Hepatocyte (in vitro differentiated cells): ENCODE data around the gene POFUT1. TPM values are rescaled to one million over a fixed set of nuclear protein-coding genes. Genes with fewer than 3 reads are reported as not detected.
A peak's percentile ranks its signal among the peaks of the same experiment; 100 is the strongest.

Source experiments
- DNase-seq: peaks from one replicate; pipeline ENCODE4 v3.0.0-alpha.2; 2016; ENCODE audit warnings: low spot score
- H2AFZ ChIP-seq: fragments of 200-600 bp; sonication (generic); 2 replicates; pipeline ENCODE4 v1.6.0; 2016; ENCODE audit warnings: antibody characterized with exemption, mild to moderate bottlenecking
- H3K27ac ChIP-seq: fragments of 200-600 bp; sonication (generic); 2 replicates; pipeline ENCODE4 v1.5.1; 2016; ENCODE audit warnings: mild to moderate bottlenecking
- H3K27me3 ChIP-seq: fragments of 200-600 bp; sonication (generic); 2 replicates; pipeline ENCODE4 v1.6.1; 2016
- H3K36me3 ChIP-seq: fragments of 200-600 bp; sonication (generic); replicated peaks from 2 replicates; pipeline ENCODE4 v1.5.1; 2016; ENCODE audit warnings: low read depth; ENCODE audit not compliant: insufficient read depth
- H3K4me1 ChIP-seq: fragments of 200-600 bp; sonication (generic); 2 replicates; pipeline ENCODE4 v1.5.1; 2016; ENCODE audit warnings: mild to moderate bottlenecking, moderate library complexity; ENCODE audit not compliant: insufficient read depth
- H3K4me2 ChIP-seq: fragments of 200-600 bp; sonication (generic); 2 replicates; pipeline ENCODE4 v1.6.0; 2016
- H3K4me3 ChIP-seq: fragments of 200-600 bp; sonication (generic); 2 replicates; pipeline ENCODE4 v1.5.1; 2016; ENCODE audit warnings: mild to moderate bottlenecking
- H3K79me2 ChIP-seq: fragments of 200-600 bp; sonication (generic); 2 replicates; pipeline ENCODE4 v1.6.0; 2017; ENCODE audit warnings: mild to moderate bottlenecking
- H3K9me2 ChIP-seq: fragments of 200-600 bp; sonication (generic); replicated peaks from 2 replicates; pipeline ENCODE4 v1.6.0; 2017; ENCODE audit warnings: mild to moderate bottlenecking; ENCODE audit not compliant: insufficient read depth
- H3K9me3 ChIP-seq: fragments of 200-600 bp; sonication (generic); 2 replicates; pipeline ENCODE4 v1.5.1; 2016; ENCODE audit warnings: low read depth, mild to moderate bottlenecking
- H4K20me1 ChIP-seq: fragments of 200-600 bp; sonication (generic); 2 replicates; pipeline ENCODE4 v1.6.0; 2016; ENCODE audit warnings: mild to moderate bottlenecking; ENCODE audit not compliant: insufficient read depth, poor library complexity, severe bottlenecking
- EZH2 ChIP-seq: fragments of 200-600 bp; sonication (generic); IDR thresholded peaks from 2 replicates; pipeline ENCODE4 v1.6.1; 2016; ENCODE audit warnings: antibody characterized with exemption, mild to moderate bottlenecking, borderline replicate concordance
- EZH2phosphoT487 ChIP-seq: fragments of 200-600 bp; sonication (generic); IDR thresholded peaks from one replicate; pipeline ENCODE4 v1.6.1; 2018; ENCODE audit warnings: antibody characterized with exemption, mild to moderate bottlenecking, low read depth, moderate library complexity; ENCODE audit not compliant: unreplicated experiment, severe bottlenecking
- WGBS: methylation state at CpG from one replicate; pipeline ENCODE4 v1.1.6; 2016; ENCODE audit warnings: low lambda C conversion rate; ENCODE audit errors: missing lambda C conversion rate; 5-methylcytosine and 5-hydroxymethylcytosine counted together
- polyA plus RNA-seq: library from polyadenylated mRNA; unstranded; fragments of >200 nt; fragmentation: Nextera tagmentation; extraction: Ambion mirVana; gene quantifications from 2 replicates; pipeline ENCODE4 v1.2.1, GENCODE V29; 2016
- total RNA-seq: library from RNA; depleted of rRNA; stranded (reverse); fragments of >200 nt; gene quantifications from 2 replicates; pipeline ENCODE4 v1.2.3, GENCODE V29; 2014
- TF ChIP-seq, protein P1 (sequence below): fragments of 200-600 bp; sonication (generic); IDR thresholded peaks from 2 replicates; pipeline ENCODE4 v1.5.1; 2016; ENCODE audit warnings: antibody characterized with exemption, mild to moderate bottlenecking; ENCODE audit not compliant: poor library complexity

Gene POFUT1
- total and polyA plus RNA-seq, 2 experiments from 2014 or later: 42.0 to 81.4 TPM

DNA sequence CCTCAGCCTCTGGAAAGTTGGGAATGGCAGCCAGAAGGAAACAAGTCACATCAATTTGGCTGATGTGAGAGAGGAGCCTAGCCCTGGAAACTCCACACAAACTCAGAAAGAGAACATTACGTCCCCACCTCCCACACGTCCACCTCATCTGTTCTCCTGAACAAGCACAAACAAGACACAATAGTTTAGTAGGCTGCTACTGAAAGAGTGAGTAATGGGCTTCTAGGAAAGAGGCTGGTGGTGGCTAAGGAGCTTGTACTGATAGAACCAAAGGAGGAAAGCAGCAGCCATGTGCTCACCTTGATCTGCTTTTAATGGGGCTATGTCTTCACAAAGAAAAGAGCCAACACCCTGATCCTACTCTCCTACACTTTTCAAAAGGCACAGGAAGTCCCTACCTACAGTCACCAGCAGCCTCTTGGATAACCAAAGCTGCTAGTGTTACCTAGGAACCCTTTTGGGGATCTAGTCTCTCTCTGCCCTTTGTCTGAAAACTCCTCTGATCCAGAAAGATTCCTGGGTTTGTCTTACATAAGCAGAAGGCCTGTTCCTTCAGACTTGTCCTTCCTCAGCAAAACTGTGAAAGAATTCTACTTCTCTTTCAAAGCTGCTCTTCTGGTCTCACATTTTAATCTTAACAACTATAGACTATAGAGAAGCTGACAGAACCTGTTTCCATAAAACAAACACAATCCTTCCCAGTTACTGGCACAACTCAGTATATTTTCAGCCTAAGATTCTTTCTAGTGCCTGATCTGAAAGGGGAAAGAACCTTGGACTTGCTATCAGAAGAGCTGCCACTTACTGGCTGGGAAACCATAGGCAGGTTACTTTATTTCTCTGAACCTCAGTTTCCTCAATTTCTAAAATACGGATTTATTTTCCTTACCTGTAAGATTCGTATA is 3.2 kb upstream of the POFUT1 start:
- peaks cover 70% of the 10 kb centered on the region for H3K4me1 ChIP-seq
- DNase-seq: peak; percentile 63
- peak overlapping the region; percentile 99 for H3K27ac ChIP-seq
- H4K20me1 ChIP-seq: peaks cover 34% of the 10 kb centered on the region
- TF ChIP-seq, protein P1, sequence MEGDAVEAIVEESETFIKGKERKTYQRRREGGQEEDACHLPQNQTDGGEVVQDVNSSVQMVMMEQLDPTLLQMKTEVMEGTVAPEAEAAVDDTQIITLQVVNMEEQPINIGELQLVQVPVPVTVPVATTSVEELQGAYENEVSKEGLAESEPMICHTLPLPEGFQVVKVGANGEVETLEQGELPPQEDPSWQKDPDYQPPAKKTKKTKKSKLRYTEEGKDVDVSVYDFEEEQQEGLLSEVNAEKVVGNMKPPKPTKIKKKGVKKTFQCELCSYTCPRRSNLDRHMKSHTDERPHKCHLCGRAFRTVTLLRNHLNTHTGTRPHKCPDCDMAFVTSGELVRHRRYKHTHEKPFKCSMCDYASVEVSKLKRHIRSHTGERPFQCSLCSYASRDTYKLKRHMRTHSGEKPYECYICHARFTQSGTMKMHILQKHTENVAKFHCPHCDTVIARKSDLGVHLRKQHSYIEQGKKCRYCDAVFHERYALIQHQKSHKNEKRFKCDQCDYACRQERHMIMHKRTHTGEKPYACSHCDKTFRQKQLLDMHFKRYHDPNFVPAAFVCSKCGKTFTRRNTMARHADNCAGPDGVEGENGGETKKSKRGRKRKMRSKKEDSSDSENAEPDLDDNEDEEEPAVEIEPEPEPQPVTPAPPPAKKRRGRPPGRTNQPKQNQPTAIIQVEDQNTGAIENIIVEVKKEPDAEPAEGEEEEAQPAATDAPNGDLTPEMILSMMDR: no peak
- TF ChIP-seq EZH2phosphoT487 (no peak), EZH2 (no peak)
- H3K9me3 ChIP-seq: no peaks in the 10 kb centered on the region
- H3K9me2 ChIP-seq: no peaks in the 10 kb centered on the region
- peaks cover 97% of the 10 kb centered on the region for H3K79me2 ChIP-seq
- 60% methylated on average over 4 of the region's 4 CpGs for WGBS
- no peaks in the 10 kb centered on the region for H3K36me3 ChIP-seq
- H3K4me2 ChIP-seq: peak overlapping the region; percentile 90
- no peaks in the 10 kb centered on the region for H3K27me3 ChIP-seq
- H3K4me3 ChIP-seq: peak overlapping the region; percentile 90
- no peak overlapping the region for H2AFZ ChIP-seq

DNA sequence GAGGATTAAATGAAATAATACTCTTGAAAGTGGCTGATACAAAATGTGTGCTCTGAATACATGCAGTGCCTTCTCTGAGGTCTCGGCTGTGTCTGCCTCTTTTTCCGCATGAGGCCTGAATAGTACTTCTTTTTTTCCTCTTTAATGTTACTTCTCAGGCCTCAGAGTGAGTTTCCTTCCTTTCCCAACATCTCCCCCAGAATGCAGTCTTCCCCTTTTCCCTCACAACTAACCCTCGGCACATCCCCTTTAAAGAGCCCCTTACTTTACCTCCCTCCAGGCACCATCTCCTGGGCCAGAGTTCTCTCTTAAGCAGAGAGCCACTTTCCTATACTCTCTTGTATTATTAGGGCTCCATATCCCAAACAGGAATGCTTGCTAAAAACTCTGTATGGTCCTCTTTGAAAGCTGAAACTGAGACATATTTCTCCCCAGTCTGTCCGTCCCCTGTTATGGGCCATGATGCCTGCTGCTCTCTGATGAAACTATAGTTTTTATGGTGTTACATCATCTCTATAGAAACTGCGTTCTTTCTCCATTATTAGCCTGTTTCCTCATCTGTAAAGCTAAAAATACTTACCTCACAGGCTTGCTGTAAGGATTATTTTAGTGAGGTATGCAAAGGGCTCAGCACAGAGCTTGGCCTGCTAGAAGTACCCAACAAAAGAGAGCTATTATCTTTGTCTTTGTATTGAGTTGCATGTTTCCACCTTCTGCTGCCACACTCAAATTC is 2.4 kb upstream of the POFUT1 start:
- peak; percentile 38 for DNase-seq
- peaks cover 28% of the 10 kb centered on the region for H4K20me1 ChIP-seq
- H3K27me3 ChIP-seq: no peaks in the 10 kb centered on the region
- H3K4me1 ChIP-seq: peaks cover 77% of the 10 kb centered on the region
- peaks cover 94% of the 10 kb centered on the region for H3K79me2 ChIP-seq
- H3K27ac ChIP-seq: peak overlapping the region; percentile 99
- peak overlapping the region; percentile 90 for H3K4me2 ChIP-seq
- H3K9me2 ChIP-seq: no peaks in the 10 kb centered on the region
- H3K36me3 ChIP-seq: no peaks in the 10 kb centered on the region
- H3K4me3 ChIP-seq: peak overlapping the region; percentile 90
- H2AFZ ChIP-seq: no peak overlapping the region
- H3K9me3 ChIP-seq: no peaks in the 10 kb centered on the region
- WGBS: 70% methylated on average over 5 of the region's 5 CpGs
- TF ChIP-seq, protein P1: no peak
- TF ChIP-seq EZH2 (no peak), EZH2phosphoT487 (no peak)

DNA sequence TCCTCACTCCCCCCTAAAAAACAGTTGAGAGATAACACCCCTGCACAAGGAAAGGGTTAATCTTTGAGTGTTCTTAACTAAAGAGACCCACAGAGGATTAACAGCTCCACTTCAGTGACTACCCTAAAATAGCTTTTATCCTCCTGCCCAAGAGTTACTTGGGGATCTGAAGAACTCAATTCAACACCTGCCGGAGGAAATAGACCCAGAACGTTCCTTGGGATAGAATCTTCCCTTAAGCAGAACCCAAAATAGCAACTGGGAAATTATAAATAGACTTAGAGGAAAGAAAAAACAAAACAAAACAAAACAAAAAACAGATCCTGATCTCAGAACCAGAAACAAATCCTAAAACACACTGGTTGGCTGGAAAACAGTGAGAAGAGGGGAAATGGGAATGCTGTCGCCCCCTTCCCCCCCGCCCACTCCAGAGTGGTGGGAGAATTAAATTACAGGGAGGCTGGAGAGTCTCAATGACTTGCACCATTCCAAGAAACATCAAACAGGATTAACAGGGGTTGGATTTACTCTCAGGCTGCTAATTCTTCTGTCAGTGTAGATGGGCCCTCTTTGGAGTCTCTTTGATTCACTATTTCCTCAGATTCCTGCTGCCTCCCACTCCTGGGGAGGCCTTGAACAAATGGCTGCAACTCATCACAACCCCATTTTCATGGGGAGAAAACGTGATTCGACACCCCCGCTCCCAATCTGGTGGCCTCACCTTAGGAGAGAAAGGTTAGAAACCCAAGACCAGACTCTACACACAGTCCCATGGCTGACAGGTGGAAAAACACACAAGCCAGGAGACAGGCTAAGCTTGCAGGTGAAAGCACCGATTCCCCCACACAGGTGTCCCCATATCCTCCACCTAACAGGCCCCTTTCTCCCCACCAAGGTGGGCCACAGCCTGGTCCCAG is 1.6 kb upstream of the POFUT1 start:
- Histone ChIP-seq H4K20me1 (peaks cover 20% of the 10 kb centered on the region), H3K27me3 (no peaks in the 10 kb centered on the region), H3K9me3 (no peaks in the 10 kb centered on the region), H3K4me2 (peak overlapping the region; percentile 90), H3K79me2 (peaks cover 93% of the 10 kb centered on the region), H3K36me3 (no peaks in the 10 kb centered on the region), H3K4me3 (peak overlapping the region; percentile 90), H3K9me2 (no peaks in the 10 kb centered on the region), H2AFZ (no peak overlapping the region), H3K4me1 (peaks cover 83% of the 10 kb centered on the region), H3K27ac (peak overlapping the region; percentile 99)
- TF ChIP-seq, protein P1: no peak
- TF ChIP-seq EZH2phosphoT487 (no peak), EZH2 (no peak)
- peak; percentile 35 for DNase-seq
- 37% methylated on average over 8 of the region's 8 CpGs for WGBS
